GM18951 (cell line): ENCODE measurements around the gene LPXN.

ENCODE experiments used
- POLR2A ChIP-seq: IDR thresholded peaks from 4 replicates; pipeline ENCODE4 v1.6.1; 2011; ENCODE audit warnings: mild to moderate bottlenecking; ENCODE audit not compliant: insufficient read length, insufficient read depth; ENCODE audit errors: extremely low read depth
- in situ Hi-C: fragments of 300-500 bp; cut with MboI; formaldehyde crosslinking; loops from one replicate; pipeline ENCODE4 v1.12.0; 2022; ENCODE audit warnings: low sequenced_read_pairs, mixed read lengths, inconsistent platforms; ENCODE audit not compliant: unreplicated experiment

Gene LPXN

DNA sequence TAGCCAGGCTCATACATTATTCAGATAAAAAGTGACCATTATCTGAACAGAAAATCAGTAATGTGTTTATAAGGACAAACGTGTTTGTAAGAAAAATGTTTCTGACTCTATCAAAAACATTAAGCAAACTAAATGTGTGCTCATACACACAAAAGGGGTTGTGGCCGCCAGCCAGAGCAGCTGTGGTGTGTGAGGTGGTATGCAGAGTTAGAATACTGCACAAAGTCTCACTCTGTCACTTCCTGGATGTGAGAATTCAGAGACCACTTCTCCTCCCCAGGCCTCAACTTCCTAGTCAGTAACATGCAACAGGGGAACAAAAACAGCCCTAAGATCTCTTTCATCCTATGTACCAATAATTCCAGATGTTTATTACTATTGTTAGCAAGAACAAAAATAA lies 77.2 kb downstream of the LPXN start:
- in situ Hi-C loops: no loop called here
- TF ChIP-seq POLR2A: no peak

DNA sequence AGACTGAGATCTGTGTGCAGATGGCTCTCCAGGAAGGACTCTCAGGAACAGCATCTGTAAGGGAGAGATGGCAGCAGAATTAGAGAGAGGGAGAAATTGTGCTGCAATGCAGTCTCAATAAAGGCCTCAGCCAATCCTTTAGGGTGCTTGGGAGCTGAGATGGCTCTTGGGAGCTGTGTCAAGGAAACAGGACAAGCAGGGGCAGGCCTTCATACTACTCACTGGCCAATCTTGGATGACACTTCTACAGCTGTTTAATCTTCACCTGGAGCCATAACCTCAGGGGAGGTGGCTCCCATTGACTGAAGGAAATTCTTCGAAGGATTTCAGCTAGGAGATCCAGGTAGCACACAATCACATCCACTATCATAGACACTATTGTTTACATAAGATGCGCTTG lies 77.7 kb downstream of the LPXN start:
- TF ChIP-seq POLR2A: no peak
- in situ Hi-C loops: no loop called here

DNA sequence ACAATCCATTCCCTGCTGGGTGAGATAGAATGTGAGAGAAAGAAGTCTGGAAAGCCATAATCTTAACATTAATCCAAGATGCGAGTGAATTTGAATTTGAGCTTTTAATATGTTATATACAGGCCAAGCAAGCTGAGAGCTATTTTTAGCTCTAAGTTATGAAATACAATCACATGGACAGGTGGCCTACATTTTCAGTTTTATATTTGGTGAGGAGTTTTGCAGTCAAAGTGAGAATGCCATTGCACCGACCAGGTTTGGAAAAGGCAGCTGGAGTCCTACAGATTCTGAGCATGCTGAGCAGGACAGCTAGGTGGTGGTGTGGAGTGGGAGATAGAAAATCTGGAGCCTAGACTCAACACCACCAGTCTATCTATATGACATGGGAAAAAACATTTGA lies 79.8 kb downstream of the LPXN start:
- no peak for TF ChIP-seq POLR2A
- in situ Hi-C loops: no loop called here

- in situ Hi-C loops: no loop called here
- TF ChIP-seq POLR2A: no peak
Observed at GRCh38 chr11:58494101-58494500, 81.6 kb downstream of the LPXN start.

GRCh38 chr11:58493676-58494075 lies 82.0 kb downstream of the LPXN start:
- in situ Hi-C loops: no loop called here
- no peak for TF ChIP-seq POLR2A

- no peak for TF ChIP-seq POLR2A
- in situ Hi-C loops: no loop called here
Observed at GRCh38 chr11:58490827-58491226, 84.8 kb downstream of the LPXN start.

- in situ Hi-C loops: no loop called here
- no peak for TF ChIP-seq POLR2A
Observed at GRCh38 chr11:58487170-58487569, 88.5 kb downstream of the LPXN start.

DNA sequence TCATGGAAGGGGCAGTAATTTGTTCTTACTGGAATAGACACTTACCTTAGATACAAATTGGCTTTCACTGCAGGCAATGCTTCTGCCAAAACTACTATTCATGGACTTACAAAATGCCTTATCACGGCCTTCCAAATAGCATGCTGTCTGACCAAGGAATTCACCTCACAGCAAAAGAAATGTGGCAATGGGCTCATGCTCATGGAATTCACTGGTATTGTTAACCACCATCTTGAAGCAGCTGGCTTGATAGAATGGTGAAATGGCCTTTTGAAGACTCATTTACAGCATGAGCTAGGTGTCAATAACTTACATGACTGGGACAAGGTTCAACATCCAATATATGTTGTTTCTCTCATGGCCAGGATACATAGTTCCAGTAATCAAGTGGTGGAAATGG lies 89.7 kb downstream of the LPXN start:
- in situ Hi-C loops: no loop called here
- TF ChIP-seq POLR2A: no peak
